ENCODE measurements around the gene CDKN1C.

GRCh38 chr11:2847561-2847960, 38.0 kb downstream of the CDKN1C start:
- TF ChIP-seq CREB1 (IDR thresholded peaks at IDR 0.05; ENCODE audit: low read depth) (no peak), YY1 (IDR thresholded peaks at IDR 0.05; ENCODE audit: low read depth) (no peak), USF1 (IDR thresholded peaks at IDR 0.05) (no peak)
